Activated CD4-positive, alpha-beta T cell treated with anti-CD3 and anti-CD28 coated beads, Interleukin-2, amount 10 ng/mL, durations not matched to agents 24 days and 14 days (primary cell): ENCODE results near the gene ZNF555. TPM values are rescaled to one million over a fixed set of nuclear protein-coding genes. Genes with fewer than 3 reads are reported as not detected.

Source experiments
- DNase-seq: peaks from one replicate; pipeline ENCODE4 v3.0.0; 2022
- H3K27ac Mint-ChIP-seq: one replicate; pipeline ENCODE4 v1.8.0; 2022; ENCODE audit warnings: mild to moderate bottlenecking, mixed read lengths
- H3K27me3 Mint-ChIP-seq: one replicate; pipeline ENCODE4 v1.8.0; 2022; ENCODE audit warnings: mixed read lengths
- H3K36me3 Mint-ChIP-seq: one replicate; pipeline ENCODE4 v1.8.0; 2022; ENCODE audit warnings: low read depth, mild to moderate bottlenecking, mixed read lengths
- H3K4me1 Mint-ChIP-seq: one replicate; pipeline ENCODE4 v1.8.0; 2021; ENCODE audit warnings: mixed read lengths
- H3K4me3 Mint-ChIP-seq: one replicate; pipeline ENCODE4 v1.8.0; 2022; ENCODE audit warnings: mild to moderate bottlenecking, moderate library complexity, mixed read lengths
- H3K9me3 Mint-ChIP-seq: one replicate; pipeline ENCODE4 v1.8.0; 2021; ENCODE audit warnings: mixed read lengths
- intact Hi-C: fragments of 100-400 bp; cut with micrococcal nuclease; formaldehyde crosslinking; loops from one replicate; pipeline ENCODE4 v1.15.1; 2023
- total RNA-seq: library from RNA; stranded (reverse); gene quantifications from 2 replicates; pipeline ENCODE4 v1.2.3, GENCODE V29; 2022

The ZNF555 gene
- total RNA-seq, 1 donor from 2014 or later = 0.98 TPM

- Mint-ChIP-seq H3K27me3 (no peaks in the 10 kb centered on the region), H3K36me3 (peaks cover 35% of the 10 kb centered on the region), H3K4me1 (no peaks in the 10 kb centered on the region), H3K4me3 (no peak overlapping the region), H3K27ac (no peak overlapping the region), H3K9me3 (no peaks in the 10 kb centered on the region)
- intact Hi-C loops = no loop called here
- DNase-seq = no peak
These were observed 37.7 kb upstream of the ZNF555 start for GRCh38 chr19:2803486-2804155.

GRCh38 chr19:2804156-2805004, 36.9 kb upstream of the ZNF555 start:
- no peak for DNase-seq
- Mint-ChIP-seq H3K4me1 (no peaks in the 10 kb centered on the region), H3K27me3 (no peaks in the 10 kb centered on the region), H3K36me3 (peaks cover 42% of the 10 kb centered on the region), H3K9me3 (no peaks in the 10 kb centered on the region), H3K4me3 (no peak overlapping the region), H3K27ac (no peak overlapping the region)
- intact Hi-C loops = no loop called here

GRCh38 chr19:2805261-2805900, 35.9 kb upstream of the ZNF555 start:
- Mint-ChIP-seq H3K9me3 (no peaks in the 10 kb centered on the region), H3K27me3 (no peaks in the 10 kb centered on the region), H3K4me1 (no peaks in the 10 kb centered on the region), H3K36me3 (peaks cover 45% of the 10 kb centered on the region), H3K4me3 (no peak overlapping the region), H3K27ac (no peak overlapping the region)
- no peak for DNase-seq
- intact Hi-C loops = no loop called here

- Mint-ChIP-seq H3K4me1 (no peaks in the 10 kb centered on the region), H3K27ac (no peak overlapping the region), H3K36me3 (peaks cover 42% of the 10 kb centered on the region), H3K27me3 (no peaks in the 10 kb centered on the region), H3K9me3 (no peaks in the 10 kb centered on the region), H3K4me3 (no peak overlapping the region)
- DNase-seq = no peak
- intact Hi-C loops = no loop called here
These were observed 35.2 kb upstream of the ZNF555 start for GRCh38 chr19:2805991-2806649.

- intact Hi-C loops = no loop called here
- Mint-ChIP-seq H3K36me3 (peaks cover 38% of the 10 kb centered on the region), H3K27me3 (no peaks in the 10 kb centered on the region), H3K27ac (no peak overlapping the region), H3K4me1 (no peaks in the 10 kb centered on the region), H3K9me3 (no peaks in the 10 kb centered on the region), H3K4me3 (no peak overlapping the region)
- DNase-seq = no peak
These were observed 34.4 kb upstream of the ZNF555 start for GRCh38 chr19:2806736-2807378.

- intact Hi-C loops = no loop called here
- Mint-ChIP-seq H3K27me3 (no peaks in the 10 kb centered on the region), H3K4me3 (no peak overlapping the region), H3K4me1 (no peaks in the 10 kb centered on the region), H3K27ac (no peak overlapping the region), H3K36me3 (peaks cover 36% of the 10 kb centered on the region), H3K9me3 (no peaks in the 10 kb centered on the region)
- DNase-seq = no peak
These were observed 33.7 kb upstream of the ZNF555 start for GRCh38 chr19:2807379-2808128.

- no peaks in the 10 kb centered on the region for H3K27me3 Mint-ChIP-seq
- no peak overlapping the region for H3K27ac Mint-ChIP-seq
These were observed 32.9 kb upstream of the ZNF555 start for GRCh38 chr19:2808129-2808941.

GRCh38 chr19:2809387-2810140, 31.7 kb upstream of the ZNF555 start:
- no peak overlapping the region for H3K4me3 Mint-ChIP-seq
- H3K27ac Mint-ChIP-seq = no peak overlapping the region
- peaks cover 27% of the 10 kb centered on the region for H3K36me3 Mint-ChIP-seq
- no peak for DNase-seq
- intact Hi-C loops = no loop called here
- no peaks in the 10 kb centered on the region for H3K27me3 Mint-ChIP-seq
- no peaks in the 10 kb centered on the region for H3K4me1 Mint-ChIP-seq
- H3K9me3 Mint-ChIP-seq = no peaks in the 10 kb centered on the region

More at GRCh38 chr19:2808129-2808941, 32.9 kb upstream of the ZNF555 start:
- Mint-ChIP-seq H3K4me1 (no peaks in the 10 kb centered on the region), H3K4me3 (no peak overlapping the region), H3K9me3 (no peaks in the 10 kb centered on the region), H3K36me3 (peaks cover 31% of the 10 kb centered on the region)
- intact Hi-C loops = no loop called here
- no peak for DNase-seq

GRCh38 chr19:2810141-2811091, 30.9 kb upstream of the ZNF555 start:
- no peak overlapping the region for H3K4me3 Mint-ChIP-seq
- peaks cover 24% of the 10 kb centered on the region for H3K36me3 Mint-ChIP-seq
- H3K9me3 Mint-ChIP-seq = no peaks in the 10 kb centered on the region
- H3K27ac Mint-ChIP-seq = no peak overlapping the region
- H3K4me1 Mint-ChIP-seq = no peaks in the 10 kb centered on the region
- intact Hi-C loops = no loop called here
- H3K27me3 Mint-ChIP-seq = no peaks in the 10 kb centered on the region
- no peak for DNase-seq

- H3K9me3 Mint-ChIP-seq = no peaks in the 10 kb centered on the region
- no peak overlapping the region for H3K27ac Mint-ChIP-seq
- no peaks in the 10 kb centered on the region for H3K27me3 Mint-ChIP-seq
- no peak for DNase-seq
- intact Hi-C loops = no loop called here
- no peaks in the 10 kb centered on the region for H3K4me1 Mint-ChIP-seq
- H3K36me3 Mint-ChIP-seq = peaks cover 22% of the 10 kb centered on the region
- no peak overlapping the region for H3K4me3 Mint-ChIP-seq
These were observed 30.0 kb upstream of the ZNF555 start for GRCh38 chr19:2811221-2811722.
